ENCODE results near the gene LBP. TPM values are rescaled to one million over a fixed set of nuclear protein-coding genes. Genes with fewer than 3 reads are reported as not detected.

Gene LBP
- polyA plus RNA-seq, 1 experiment: not detected

DNA sequence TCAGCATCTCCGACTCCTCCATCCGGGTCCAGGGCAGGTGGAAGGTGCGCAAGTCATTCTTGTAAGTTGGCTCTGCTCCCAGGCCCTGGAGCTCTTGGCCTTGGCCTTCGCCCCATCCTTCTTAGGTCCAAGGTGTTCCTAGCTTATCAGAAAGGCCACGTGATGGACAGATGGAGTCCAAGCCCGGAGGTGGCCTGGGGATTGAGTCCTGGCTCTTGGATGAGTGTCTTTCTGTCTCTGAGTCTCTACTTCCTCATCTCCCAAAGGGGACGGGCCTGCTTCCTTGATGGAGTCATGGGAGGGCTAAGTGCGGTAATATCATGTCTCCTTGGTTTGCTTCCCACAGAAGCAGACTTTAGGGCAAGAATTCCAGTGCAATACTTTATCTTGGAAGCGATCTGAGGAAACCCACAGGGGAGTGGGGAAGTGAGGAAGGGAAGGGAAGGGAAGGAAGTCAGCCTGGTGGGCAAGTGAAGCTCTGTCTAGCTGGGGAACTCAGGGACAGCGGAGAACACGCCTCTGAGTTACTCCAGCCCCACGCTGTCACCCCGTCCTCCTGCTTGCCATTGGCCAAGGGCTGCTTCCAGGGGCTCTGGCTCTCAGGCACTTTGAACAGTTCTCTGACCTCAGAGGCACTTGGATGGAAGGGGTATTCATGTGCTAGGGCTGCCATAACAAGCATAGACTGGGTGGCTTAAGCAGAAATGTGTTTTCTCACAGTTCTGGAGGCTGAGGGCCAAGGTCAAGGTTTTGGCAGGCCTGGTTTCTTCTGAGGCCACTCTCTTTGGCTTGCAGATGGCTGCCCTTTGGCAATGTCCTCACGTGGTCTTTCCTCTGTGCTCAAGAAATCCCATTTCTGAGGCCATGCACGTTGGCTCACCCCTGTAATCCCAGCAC, 4.8 kb downstream of the LBP start:
- Histone ChIP-seq H3K27me3 (ENCODE audit: control insufficient read depth, insufficient read depth, low read length) (peaks cover 21% of the 10 kb centered on the region), H3K27ac (ENCODE audit: low read depth, low read length) (no peak overlapping the region), H3K4me3 (ENCODE audit: low read depth, low read length) (no peak overlapping the region), H3K9me3 (ENCODE audit: control insufficient read depth, insufficient read depth, low read length) (no peaks in the 10 kb centered on the region)
- POLR2A ChIA-PET: no interaction called here
- no peak for DNase-seq (ENCODE audit: low read depth, low spot score)
- TF ChIP-seq, protein P1, sequence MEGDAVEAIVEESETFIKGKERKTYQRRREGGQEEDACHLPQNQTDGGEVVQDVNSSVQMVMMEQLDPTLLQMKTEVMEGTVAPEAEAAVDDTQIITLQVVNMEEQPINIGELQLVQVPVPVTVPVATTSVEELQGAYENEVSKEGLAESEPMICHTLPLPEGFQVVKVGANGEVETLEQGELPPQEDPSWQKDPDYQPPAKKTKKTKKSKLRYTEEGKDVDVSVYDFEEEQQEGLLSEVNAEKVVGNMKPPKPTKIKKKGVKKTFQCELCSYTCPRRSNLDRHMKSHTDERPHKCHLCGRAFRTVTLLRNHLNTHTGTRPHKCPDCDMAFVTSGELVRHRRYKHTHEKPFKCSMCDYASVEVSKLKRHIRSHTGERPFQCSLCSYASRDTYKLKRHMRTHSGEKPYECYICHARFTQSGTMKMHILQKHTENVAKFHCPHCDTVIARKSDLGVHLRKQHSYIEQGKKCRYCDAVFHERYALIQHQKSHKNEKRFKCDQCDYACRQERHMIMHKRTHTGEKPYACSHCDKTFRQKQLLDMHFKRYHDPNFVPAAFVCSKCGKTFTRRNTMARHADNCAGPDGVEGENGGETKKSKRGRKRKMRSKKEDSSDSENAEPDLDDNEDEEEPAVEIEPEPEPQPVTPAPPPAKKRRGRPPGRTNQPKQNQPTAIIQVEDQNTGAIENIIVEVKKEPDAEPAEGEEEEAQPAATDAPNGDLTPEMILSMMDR (IDR thresholded peaks at IDR 0.05; ENCODE audit: low read depth, low read length): no peak
- CTCF ChIA-PET: no interaction called here

DNA sequence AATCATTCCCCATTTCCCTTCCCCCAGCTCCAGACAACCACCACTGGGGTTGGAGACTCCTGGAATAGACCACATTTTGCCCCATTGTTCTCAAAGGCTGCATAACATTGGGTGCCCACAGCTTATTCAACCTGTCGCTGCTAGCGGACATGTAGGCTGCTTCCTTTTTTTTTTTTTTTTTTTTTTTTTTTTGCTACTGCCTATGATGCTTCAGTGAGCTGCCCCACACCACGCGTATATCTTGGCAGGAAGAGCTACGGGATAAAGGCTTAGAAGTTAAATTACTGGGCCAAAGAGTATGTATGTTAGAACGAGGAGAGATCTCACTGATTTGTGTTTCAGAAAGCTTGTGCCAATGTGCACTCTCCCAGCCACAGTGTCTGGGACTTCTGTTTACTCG, 7.0 kb downstream of the LBP start:
- ChIA-PET CTCF (interaction anchor here (1.1 kb wide), 1 partner anchor 11 kb away, joined by 3 read pairs; no protein-coding TSS in a partner anchor), POLR2A (interaction anchor here (0.7 kb wide), 1 partner anchor 609 kb away, joined by 4 read pairs; the partner anchor contains the start of gene DHX35)
- Histone ChIP-seq H3K27ac (ENCODE audit: low read depth, low read length) (no peak overlapping the region), H3K4me3 (ENCODE audit: low read depth, low read length) (no peak overlapping the region), H3K27me3 (ENCODE audit: control insufficient read depth, insufficient read depth, low read length) (peaks cover 11% of the 10 kb centered on the region), H3K9me3 (ENCODE audit: control insufficient read depth, insufficient read depth, low read length) (no peaks in the 10 kb centered on the region)
- no peak for DNase-seq (ENCODE audit: low read depth, low spot score)
- TF ChIP-seq, protein P1 (IDR thresholded peaks at IDR 0.05; ENCODE audit: low read depth, low read length): no peak

DNA sequence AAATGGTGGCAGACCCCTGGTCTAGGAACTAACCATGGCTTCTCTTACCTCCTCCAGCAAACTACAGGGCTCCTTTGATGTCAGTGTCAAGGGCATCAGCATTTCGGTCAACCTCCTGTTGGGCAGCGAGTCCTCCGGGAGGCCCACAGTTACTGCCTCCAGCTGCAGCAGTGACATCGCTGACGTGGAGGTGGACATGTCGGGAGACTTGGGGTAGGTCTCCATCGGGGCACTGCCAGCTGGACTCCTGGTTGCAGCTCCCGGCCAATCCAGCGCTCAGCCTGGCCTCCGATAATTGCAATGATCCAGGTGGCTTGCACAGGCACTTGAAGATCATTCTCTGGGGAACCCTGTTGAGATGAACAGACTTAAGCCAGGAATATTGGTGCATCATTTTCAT, 7.9 kb downstream of the LBP start:
- TF ChIP-seq, protein P1 (IDR thresholded peaks at IDR 0.05; ENCODE audit: low read depth, low read length): no peak
- Histone ChIP-seq H3K27me3 (ENCODE audit: control insufficient read depth, insufficient read depth, low read length) (peaks cover 11% of the 10 kb centered on the region), H3K4me3 (ENCODE audit: low read depth, low read length) (no peak overlapping the region), H3K9me3 (ENCODE audit: control insufficient read depth, insufficient read depth, low read length) (no peaks in the 10 kb centered on the region), H3K27ac (ENCODE audit: low read depth, low read length) (no peak overlapping the region)
- ChIA-PET CTCF (no interaction called here), POLR2A (no interaction called here)
- DNase-seq (ENCODE audit: low read depth, low spot score): no peak

DNA sequence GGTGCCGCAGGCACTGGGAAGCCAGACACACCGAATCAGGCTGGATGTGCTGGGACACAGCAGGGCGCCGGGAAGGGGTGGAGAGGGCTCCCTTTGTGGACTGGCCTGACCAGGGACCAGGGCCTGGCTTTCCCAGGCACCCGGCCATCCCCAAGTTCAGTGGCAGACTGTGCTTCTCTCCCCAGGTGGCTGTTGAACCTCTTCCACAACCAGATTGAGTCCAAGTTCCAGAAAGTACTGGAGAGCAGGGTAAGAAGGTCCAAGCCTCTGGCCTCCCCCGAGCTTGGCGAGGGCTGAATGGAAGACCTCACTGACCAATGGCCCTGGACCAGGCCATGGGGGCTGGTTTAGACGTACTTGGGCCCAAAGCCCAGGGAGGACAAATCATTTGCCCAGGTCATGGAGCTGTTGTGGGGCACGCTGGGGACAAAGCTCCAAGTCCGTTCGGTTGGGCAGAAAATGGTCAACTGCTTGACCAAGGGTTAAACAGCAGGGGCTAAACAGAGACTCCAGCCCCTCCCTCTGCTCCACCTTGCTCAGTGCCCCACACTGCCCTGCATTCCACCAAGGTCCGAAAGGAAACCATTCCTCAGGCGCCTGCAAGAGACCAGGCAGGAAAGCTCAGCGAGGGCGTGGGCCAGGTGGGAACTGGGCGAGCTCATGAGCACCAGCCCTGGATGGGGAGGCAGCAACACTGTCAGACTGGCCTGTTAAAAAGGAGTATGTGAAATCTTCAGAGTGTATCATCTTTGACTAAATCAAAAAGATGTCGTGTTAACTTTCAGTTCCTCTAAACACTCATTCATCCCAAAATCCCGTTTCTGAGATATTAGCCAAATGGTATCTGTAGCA, 9.1 kb downstream of the LBP start:
- Histone ChIP-seq H3K4me3 (ENCODE audit: low read depth, low read length) (no peak overlapping the region), H3K9me3 (ENCODE audit: control insufficient read depth, insufficient read depth, low read length) (no peaks in the 10 kb centered on the region), H3K27ac (ENCODE audit: low read depth, low read length) (no peak overlapping the region), H3K27me3 (ENCODE audit: control insufficient read depth, insufficient read depth, low read length) (peaks cover 2% of the 10 kb centered on the region)
- no peak for DNase-seq (ENCODE audit: low read depth, low spot score)
- POLR2A ChIA-PET: no interaction called here
- TF ChIP-seq, protein P1 (IDR thresholded peaks at IDR 0.05; ENCODE audit: low read depth, low read length): no peak
- CTCF ChIA-PET: no interaction called here
